ENCODE measurements around the gene ST3GAL6.

- TF ChIP-seq CTCF (IDR thresholded peaks at IDR 0.05), result no peak
- no peak for TF ChIP-seq POLR2A (IDR thresholded peaks at IDR 0.05)
These were observed 35.5 kb upstream of the ST3GAL6 start for GRCh38 chr3:98727638-98728037.

Data from thyroid gland (tissue), 4 donors.